Suprapubic skin (tissue), 3 donors: Measurements from ENCODE around the gene C1orf87.

Experiments used
- CTCF ChIP-seq, 2 donors: fragments of 200-600 bp in 1 of 2; fragments of 450-650 bp in 1 of 2; sonication (generic) in 1 of 2; IDR thresholded peaks; one replicate each; pipeline ENCODE4 v1.5.1; 2016 to 2019; ENCODE audit warnings: antibody characterized with exemption in 2 of 2, mild to moderate bottlenecking in 1 of 2, moderate library complexity in 1 of 2
- EP300 ChIP-seq: sonication (generic); formaldehyde crosslinking; IDR thresholded peaks from one replicate; pipeline ENCODE4 v1.6.1; 2017; ENCODE audit warnings: antibody characterized with exemption

- no peak for TF ChIP-seq CTCF (IDR thresholded peaks at IDR 0.05)
- TF ChIP-seq EP300: no peak
Measured at GRCh38 chr1:59972216-59972927, 101.2 kb downstream of the C1orf87 start.
